GM19467 (cell line): ENCODE results near the gene PEPD.

Experiments
- ATAC-seq: cut with Tn5 transposase; IDR thresholded peaks from one replicate; pipeline ENCODE4 v1.9.1; 2021; ENCODE audit warnings: mild to moderate bottlenecking, moderate library complexity; ENCODE audit not compliant: unreplicated experiment

PEPD gene

DNA sequence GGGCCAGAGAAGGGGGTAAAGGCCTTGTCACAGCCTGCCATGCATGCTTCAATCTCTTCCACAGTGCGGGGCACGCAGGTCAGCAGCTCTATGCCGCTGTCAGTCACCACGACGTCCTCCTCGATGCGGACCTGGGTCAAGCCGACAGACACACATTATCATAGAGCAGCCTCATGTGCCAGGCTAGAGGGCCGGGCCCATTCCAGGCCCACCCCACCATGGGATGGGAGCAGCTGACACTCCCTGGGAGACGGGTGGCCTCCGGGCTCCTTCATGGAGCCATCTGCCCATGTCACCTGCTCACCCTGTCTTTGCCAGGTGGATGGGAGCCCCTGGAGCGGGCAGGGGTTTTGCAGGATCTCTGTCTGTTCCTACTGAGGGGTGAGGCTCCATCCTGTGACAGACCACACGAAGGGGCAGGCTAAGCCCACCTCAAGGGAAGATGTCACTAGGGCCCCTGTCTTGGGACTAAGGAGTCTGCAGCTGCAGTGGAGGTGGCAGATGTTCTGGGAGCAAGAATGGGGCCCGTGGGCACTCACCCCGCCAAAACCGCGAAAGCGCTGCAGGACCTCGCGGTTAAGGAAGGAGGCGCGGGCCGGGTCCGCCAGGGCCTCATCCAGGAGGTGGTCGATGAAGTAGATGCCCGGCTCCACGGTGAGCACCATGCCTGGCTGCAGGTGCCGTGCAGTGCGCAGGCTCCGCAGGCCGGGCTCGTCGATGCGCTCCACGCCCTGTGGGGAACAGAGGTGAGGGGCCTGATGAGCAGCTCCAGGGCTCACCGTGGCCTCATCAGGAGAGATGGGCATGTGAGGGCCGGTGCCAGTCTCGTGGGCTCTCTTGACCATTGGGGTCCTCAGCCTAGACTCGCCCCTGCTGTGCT, 134.0 kb downstream of the PEPD start:
- no peak for ATAC-seq

- ATAC-seq, result no peak
These were observed 135.2 kb downstream of the PEPD start for GRCh38 chr19:33386361-33386858.

DNA sequence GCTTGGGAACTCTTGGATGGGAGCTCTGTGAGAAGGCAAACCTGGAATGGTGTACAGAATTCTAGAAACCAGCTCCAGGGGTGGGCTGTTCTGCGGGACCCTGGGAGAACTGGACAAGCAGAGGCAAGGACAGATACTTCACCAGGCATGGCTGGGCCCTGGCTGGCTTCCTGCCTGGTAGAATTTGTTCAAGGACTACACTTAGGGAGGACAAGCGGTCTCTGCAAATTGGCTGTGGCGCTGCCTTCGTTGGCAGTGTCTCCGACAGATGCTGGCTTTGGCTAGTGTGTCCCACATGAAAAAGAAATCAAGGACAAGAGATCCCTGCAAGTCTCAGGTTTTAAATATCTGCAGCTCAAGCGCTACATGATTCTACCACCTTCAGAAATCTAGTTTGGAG, 135.6 kb downstream of the PEPD start:
- ATAC-seq, result no peak

DNA sequence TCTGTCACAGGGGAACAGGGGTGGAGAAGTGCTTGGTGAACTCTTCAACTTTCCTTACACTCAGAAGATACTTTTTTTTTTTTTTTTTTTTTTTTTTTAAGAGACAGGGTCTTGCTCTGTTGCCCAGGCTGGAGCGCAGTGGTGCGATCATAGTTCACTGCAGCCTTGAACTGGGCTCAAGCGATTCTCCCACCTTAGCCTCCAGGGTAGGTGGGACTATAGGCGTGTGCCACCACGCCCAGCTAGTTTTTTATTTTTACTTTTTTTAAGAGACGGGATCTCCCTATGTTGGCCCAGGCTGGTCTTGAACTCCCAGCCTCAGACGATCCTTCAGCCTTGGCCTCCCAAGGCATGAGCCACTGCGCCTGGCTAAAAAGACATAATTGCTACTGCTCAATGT, 136.6 kb downstream of the PEPD start:
- no peak for ATAC-seq

GRCh38 chr19:33383720-33384292, 137.8 kb downstream of the PEPD start:
- ATAC-seq, result no peak

DNA sequence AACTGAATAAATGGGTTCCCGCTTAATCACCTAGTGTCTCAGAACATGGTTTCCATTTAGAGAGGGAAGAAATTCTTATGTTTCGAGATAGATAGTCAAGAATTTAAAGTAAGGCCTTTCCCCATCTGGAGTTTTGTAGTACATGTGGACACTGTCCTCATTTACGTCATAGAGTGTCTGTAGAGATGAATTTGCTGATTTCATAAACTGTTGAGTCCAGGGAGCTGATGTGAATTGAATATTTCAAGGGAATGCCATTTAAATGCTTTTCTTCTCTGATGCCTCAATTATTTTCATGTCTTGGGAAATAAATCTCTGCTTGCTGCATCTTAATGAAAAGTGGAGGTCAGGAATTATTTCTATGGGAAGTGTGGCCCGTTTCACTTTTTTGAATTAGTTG, 138.6 kb downstream of the PEPD start:
- ATAC-seq, result no peak

- no peak for ATAC-seq
These were observed 139.6 kb downstream of the PEPD start for GRCh38 chr19:33382006-33382405.

- ATAC-seq, result no peak
These were observed 140.5 kb downstream of the PEPD start for GRCh38 chr19:33381101-33381500.

GRCh38 chr19:33379151-33379829, 142.3 kb downstream of the PEPD start:
- no peak for ATAC-seq

GRCh38 chr19:33377586-33378475, 143.8 kb downstream of the PEPD start:
- ATAC-seq, result no peak

DNA sequence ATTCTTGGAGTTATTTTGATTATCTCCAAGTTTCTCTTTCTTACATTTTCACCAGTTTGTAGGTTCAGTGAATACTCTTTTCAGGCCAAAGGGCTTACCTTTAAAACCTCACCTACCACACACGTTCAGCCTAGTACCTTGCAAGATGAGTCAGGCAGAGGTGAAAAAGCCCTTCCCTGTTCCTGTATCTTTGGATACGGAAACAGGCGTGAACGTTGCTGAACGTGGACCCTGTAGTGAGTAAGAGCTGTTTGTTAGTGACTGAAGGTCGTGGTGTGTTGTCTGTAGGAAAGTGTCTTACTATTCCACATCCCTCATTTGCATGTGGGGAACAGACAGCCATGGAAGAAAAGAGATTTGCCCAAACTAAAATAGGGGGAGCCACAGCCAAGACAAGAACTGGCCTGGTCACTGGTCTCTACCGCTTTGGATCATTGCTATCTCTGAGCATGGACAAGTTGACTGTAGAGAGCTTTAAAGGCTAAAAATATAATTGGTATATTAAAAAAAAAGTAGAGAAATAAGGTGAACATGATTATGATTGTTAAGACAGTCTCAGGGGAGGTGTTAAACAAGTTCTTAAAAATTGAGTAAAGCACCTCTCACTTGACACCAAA, 144.5 kb downstream of the PEPD start:
- no peak for ATAC-seq

DNA sequence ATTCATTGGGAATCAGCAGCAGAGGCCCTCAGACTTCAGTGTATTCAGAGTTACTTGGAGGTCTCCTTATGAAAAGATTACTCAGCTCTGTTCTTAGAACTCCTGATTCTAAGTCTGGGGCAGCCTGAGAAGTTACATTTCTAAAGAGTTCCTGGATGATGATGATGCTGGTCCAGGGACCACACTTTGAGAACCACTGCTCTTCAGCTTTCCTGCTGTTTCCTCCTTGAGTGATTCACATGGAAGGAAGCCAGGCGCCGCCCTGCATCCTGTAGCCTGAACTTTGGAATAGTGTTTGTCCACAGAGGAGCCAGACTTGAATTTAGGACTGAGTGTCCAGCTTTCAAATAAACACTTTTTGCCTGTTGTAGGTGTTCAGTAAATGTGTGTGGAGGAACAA, 145.2 kb downstream of the PEPD start:
- no peak for ATAC-seq

DNA sequence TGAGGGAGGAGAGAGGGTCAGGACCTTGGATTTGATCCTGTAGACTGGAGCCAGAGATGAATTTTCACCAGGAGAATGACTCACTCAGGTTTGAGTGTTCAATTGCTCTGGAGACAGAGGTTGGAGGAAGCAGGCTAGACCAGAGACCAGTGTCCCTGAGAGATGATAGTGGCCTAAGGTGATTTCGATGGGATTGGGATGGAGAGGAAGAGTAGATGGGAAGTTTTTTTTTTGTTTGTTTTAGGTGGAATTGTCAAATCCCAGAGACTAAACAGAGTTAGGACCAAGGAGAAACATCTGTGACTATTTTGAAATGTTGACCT, 145.8 kb downstream of the PEPD start:
- no peak for ATAC-seq

DNA sequence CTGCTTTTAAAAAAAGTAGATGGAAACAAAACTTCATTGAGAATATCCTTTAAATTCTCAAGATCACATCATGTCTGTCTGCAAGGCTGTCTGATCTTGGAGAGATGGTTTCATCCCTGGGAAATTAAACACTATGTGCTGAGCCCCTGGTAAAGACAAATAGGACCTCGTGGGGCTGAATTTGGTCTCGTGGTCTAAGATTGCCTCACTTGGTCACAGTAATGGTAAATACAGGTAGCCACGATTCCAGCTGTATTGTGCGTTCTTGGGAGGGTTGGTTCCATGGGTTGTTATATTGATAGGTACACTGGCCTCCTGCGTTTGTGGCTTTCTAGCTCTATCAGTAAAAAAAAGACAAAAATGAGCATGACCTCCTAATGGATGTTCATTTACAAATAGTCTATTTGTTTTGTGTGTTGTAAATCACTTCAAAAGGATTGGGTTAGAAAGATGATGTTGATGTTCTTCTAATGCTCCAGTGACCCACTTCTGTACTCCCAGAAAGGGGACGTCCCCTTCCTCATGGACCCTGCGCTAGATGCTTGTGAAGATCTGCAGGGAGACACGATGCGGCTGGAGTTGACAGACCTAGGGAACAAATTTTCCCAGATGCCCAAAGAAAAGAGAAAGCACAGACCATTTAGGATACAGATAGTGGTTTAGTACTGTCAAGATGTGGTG, 146.3 kb downstream of the PEPD start:
- ATAC-seq, result no peak

GRCh38 chr19:33374236-33374714, 147.3 kb downstream of the PEPD start:
- no peak for ATAC-seq

DNA sequence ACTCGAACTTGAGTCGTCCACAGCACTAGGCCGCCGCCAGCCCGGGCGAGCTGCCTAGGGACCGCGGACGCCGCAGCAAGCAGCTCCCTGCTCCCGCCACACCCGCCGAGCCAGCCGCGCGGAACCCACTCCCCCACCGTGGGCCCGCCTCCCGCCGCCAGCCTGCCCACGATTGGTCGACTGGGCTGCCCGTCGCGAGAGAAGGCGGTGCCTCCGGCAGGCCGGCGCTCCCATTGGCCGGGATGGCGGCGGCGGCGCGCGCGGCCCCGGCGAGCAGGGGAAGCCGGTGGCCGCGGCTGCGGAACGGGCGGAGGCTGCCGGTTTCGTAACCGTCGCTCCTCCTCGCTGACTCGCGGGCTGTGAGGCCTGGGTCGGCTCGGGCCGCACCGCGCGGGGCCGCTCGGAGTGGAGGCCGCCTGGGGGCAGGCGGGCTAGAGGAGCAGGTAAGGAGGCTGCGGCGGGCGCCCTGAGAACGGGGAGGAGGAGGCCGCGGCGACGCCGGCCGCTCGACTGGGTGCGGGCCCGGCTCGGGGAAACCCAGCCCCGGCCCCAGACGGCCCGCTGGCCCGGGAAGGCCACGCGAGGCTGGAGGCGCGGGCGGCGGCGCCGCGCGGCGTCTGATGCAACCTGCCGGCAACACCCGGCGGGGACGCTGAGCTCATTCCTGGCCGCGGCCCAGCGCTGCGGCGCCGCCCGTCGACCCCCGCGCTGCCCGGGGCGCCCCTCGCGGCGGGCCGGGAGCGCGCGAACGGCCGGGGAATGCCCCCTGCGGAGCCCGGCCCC, 147.9 kb downstream of the PEPD start, which contains the start of gene CEBPG:
Gene CEBPG (plus strand): TSS at position 257 of the 783 bp plus-strand sequence. CDS start 5,531 bp downstream, outside the sequence.
- ATAC-seq, result peak; percentile 78

DNA sequence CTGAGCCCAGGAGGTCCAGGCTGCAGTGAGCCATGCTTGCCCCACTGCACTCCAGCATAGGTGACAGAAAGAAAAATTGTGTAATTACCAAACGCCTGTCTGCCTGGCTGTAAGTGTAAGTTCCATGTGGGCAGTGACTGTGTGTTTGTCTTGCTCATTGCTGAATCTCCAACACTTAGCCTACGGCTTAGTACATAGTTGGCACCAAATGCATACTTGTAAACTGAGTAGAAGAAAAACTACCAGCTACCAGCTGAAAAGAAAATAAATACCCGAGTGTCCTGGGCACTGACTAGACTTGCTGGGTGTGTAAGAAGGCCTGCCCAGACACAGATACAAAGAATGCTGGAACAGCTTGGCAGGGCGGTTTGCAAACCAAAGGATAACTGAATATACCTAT, 150.8 kb downstream of the PEPD start:
- ATAC-seq, result no peak

GRCh38 chr19:33368074-33368864, 153.3 kb downstream of the PEPD start:
- no peak for ATAC-seq
